Activated CD4-positive, alpha-beta T cell treated with anti-CD3 and anti-CD28 coated beads, Interleukin-2, amount 50 U/mL, for 1 hour (primary cell): ENCODE measurements around the gene MAG.

Source experiments
- DNase-seq: peaks from one replicate; pipeline ENCODE4 v3.0.0-alpha.2; 2020

MAG gene

GRCh38 chr19:35265900-35266519 is 26.0 kb upstream of the MAG start:
- no peak for DNase-seq

- no peak for DNase-seq
Observed at GRCh38 chr19:35266520-35267352, 25.2 kb upstream of the MAG start.

- peak; percentile 51 for DNase-seq
Observed at GRCh38 chr19:35267353-35267817, 24.6 kb upstream of the MAG start.

GRCh38 chr19:35267818-35268535 is 24.0 kb upstream of the MAG start:
- peak; percentile 66 for DNase-seq

GRCh38 chr19:35268536-35269437 is 23.2 kb upstream of the MAG start, which contains the start of gene USF2:
Gene USF2, plus strand, starts transcription at chr19:35268962. Its CDS starts 140 bp downstream, at chr19:35269102.
- DNase-seq, result peak; percentile 62

- DNase-seq, result peak; percentile 75
Observed at GRCh38 chr19:35269438-35270117, 22.4 kb upstream of the MAG start.

GRCh38 chr19:35270381-35270811 is 21.6 kb upstream of the MAG start:
- no peak for DNase-seq

GRCh38 chr19:35271546-35271945 is 20.4 kb upstream of the MAG start:
- DNase-seq, result no peak

- DNase-seq, result no peak
Observed at GRCh38 chr19:35272122-35272719, 19.7 kb upstream of the MAG start.

GRCh38 chr19:35272954-35273649 is 18.9 kb upstream of the MAG start:
- DNase-seq, result no peak

- DNase-seq, result no peak
Observed at GRCh38 chr19:35273686-35274259, 18.2 kb upstream of the MAG start.

- no peak for DNase-seq
Observed at GRCh38 chr19:35274323-35274722, 17.6 kb upstream of the MAG start.

GRCh38 chr19:35276706-35277281 is 15.2 kb upstream of the MAG start:
- DNase-seq, result no peak

GRCh38 chr19:35278578-35279284 is 13.2 kb upstream of the MAG start:
- no peak for DNase-seq

GRCh38 chr19:35279374-35279773 is 12.6 kb upstream of the MAG start:
- DNase-seq, result no peak

- no peak for DNase-seq
Observed at GRCh38 chr19:35279985-35280821, 11.8 kb upstream of the MAG start.

- DNase-seq, result no peak
Observed at GRCh38 chr19:35281303-35281702, 10.7 kb upstream of the MAG start.
